ENCODE data around the gene TAF8. TPM values are rescaled to one million over a fixed set of nuclear protein-coding genes. Genes with fewer than 3 reads are reported as not detected.

TAF8 gene
- total RNA-seq, 1 donor from 2014 or later = 35.1 TPM

DNA sequence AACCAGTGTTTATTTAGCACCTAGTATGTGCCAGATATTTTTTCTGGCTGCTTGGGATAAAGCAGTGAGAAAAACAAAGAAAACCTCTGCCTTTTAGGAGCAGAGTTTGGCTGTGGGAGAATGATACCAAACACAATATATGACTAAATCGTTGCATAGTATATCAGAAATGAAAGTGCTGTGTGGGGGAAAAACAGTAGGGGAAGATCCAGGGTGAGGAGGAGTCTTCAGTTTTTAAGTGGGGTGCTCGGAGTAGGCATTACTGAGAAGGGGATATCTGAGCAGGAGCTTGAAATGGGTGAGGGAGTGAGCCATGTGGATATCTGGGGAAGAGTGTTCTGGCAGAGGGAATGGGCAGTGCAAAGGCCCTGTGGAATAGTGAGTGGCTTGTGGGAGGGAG is 23.0 kb downstream of the TAF8 start:
- no peak overlapping the region for H3K27ac ChIP-seq
- intact Hi-C loops (cut with DNase I) = loop anchor here (10.0 kb wide), 1 partner anchor 92 kb away; no protein-coding TSS in a partner anchor

GRCh38 chr6:42075159-42075838 is 25.0 kb downstream of the TAF8 start:
- H3K27ac ChIP-seq = no peak overlapping the region
- peaks cover 7% of the 10 kb centered on the region for H3K4me1 ChIP-seq
- intact Hi-C loops (cut with DNase I) = loop anchor here (10.0 kb wide), 1 partner anchor 90 kb away; no protein-coding TSS in a partner anchor
- H3K9me3 ChIP-seq = no peaks in the 10 kb centered on the region
- H3K36me3 ChIP-seq = peaks cover 93% of the 10 kb centered on the region
- TF ChIP-seq CTCF (IDR thresholded peaks at IDR 0.05) = peak; percentile 83
- ATAC-seq (peak; percentile 87 to 92), DNase-seq (peak; percentile 84)
- H3K27me3 ChIP-seq (ENCODE audit: low read depth) = no peaks in the 10 kb centered on the region
- H3K4me3 ChIP-seq = no peak overlapping the region

More for the DNA sequence above, 23.0 kb downstream of the TAF8 start:
- H3K4me3 ChIP-seq = no peak overlapping the region
- DNase-seq = no peak
- peaks cover 7% of the 10 kb centered on the region for H3K4me1 ChIP-seq
- H3K27me3 ChIP-seq (ENCODE audit: low read depth) = no peaks in the 10 kb centered on the region
- ATAC-seq = no peak
- peaks cover 95% of the 10 kb centered on the region for H3K36me3 ChIP-seq
- no peaks in the 10 kb centered on the region for H3K9me3 ChIP-seq
- no peak for TF ChIP-seq CTCF (IDR thresholded peaks at IDR 0.05)

- H3K4me1 ChIP-seq = peaks cover 7% of the 10 kb centered on the region
- DNase-seq (no peak), ATAC-seq (no peak)
- H3K27me3 ChIP-seq (ENCODE audit: low read depth) = no peaks in the 10 kb centered on the region
- peaks cover 88% of the 10 kb centered on the region for H3K36me3 ChIP-seq
- H3K4me3 ChIP-seq = no peak overlapping the region
- TF ChIP-seq CTCF (IDR thresholded peaks at IDR 0.05) = no peak
- H3K9me3 ChIP-seq = no peaks in the 10 kb centered on the region
- intact Hi-C loops (cut with DNase I) = loop anchor here (10.0 kb wide), 1 partner anchor 86 kb away; no protein-coding TSS in a partner anchor
- no peak overlapping the region for H3K27ac ChIP-seq
Measured at GRCh38 chr6:42078386-42078785, 28.1 kb downstream of the TAF8 start.

DNA sequence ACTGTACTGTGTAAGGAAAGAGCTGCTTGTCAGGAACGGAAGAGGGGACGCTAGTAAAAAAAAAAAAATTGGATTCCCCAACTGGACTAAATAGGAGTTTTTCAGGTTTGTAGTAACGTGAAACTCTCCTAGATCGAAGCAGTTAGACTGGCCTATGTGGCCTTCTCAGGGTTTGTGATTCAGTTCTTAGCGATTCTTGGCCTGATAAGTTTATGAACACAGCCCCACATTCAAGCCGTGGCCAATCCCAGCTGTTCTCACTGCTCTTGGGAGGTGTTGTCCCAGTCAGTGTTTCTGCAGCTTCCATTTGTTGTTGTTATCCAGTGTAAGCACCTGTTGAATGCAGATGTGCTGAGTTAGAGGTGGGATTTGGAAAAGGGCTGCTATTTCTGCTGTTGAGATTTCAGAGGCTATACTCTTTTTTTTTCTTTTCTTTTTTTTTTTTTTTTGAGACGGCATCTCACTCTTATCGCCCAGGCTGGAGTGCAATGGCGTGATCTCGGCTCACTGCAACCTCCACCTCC is 29.7 kb downstream of the TAF8 start:
- TF ChIP-seq CTCF (IDR thresholded peaks at IDR 0.05) = no peak
- H3K27ac ChIP-seq = no peak overlapping the region
- DNase-seq (no peak), ATAC-seq (no peak)
- no peaks in the 10 kb centered on the region for H3K9me3 ChIP-seq
- peaks cover 74% of the 10 kb centered on the region for H3K36me3 ChIP-seq
- no peaks in the 10 kb centered on the region for H3K27me3 ChIP-seq (ENCODE audit: low read depth)
- intact Hi-C loops (cut with DNase I) = loop anchor here (10.0 kb wide), 1 partner anchor 85 kb away; no protein-coding TSS in a partner anchor
- peaks cover 4% of the 10 kb centered on the region for H3K4me1 ChIP-seq
- H3K4me3 ChIP-seq = no peak overlapping the region

GRCh38 chr6:42083530-42083929 is 33.2 kb downstream of the TAF8 start:
- no peaks in the 10 kb centered on the region for H3K9me3 ChIP-seq
- H3K27me3 ChIP-seq (ENCODE audit: low read depth) = no peaks in the 10 kb centered on the region
- H3K4me1 ChIP-seq = no peaks in the 10 kb centered on the region
- intact Hi-C loops (cut with DNase I) = no loop called here
- DNase-seq = no peak
- ATAC-seq = no peak
- H3K27ac ChIP-seq = no peak overlapping the region
- H3K36me3 ChIP-seq = peaks cover 42% of the 10 kb centered on the region
- TF ChIP-seq CTCF (IDR thresholded peaks at IDR 0.05) = no peak
- no peak overlapping the region for H3K4me3 ChIP-seq

Data from lower lobe of right lung (tissue), 2 donors.